ENCODE results near the gene PPP1R3G.
A peak's percentile ranks its signal among the peaks of the same experiment; 100 is the strongest.
"Not testable (repeated sequence)": the region's sequence is repeated elsewhere in the genome, so short reads cannot be mapped to it uniquely, and the experiment has no call there.

The PPP1R3G gene

DNA sequence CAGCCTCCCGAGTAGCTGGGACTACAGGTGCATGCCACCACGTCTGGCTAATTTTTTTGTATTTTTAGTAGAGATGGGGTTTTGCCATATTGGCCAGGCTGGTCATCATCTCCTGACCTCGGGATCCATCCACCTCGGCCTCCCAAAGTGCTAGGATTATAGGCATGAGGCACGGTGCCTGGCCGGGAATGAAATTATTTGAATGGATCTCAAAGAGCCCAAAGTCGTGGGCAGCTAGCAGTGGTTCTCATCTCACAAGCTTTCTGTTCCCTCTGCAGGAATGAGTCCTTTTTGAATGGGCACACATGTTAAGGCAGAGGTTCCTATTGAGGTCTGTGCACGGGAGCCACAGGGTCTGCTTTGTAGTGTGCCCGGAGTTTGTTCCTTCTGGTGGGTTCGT lies 34.9 kb downstream of the PPP1R3G start:
- DNase-seq (ENCODE audit: low spot score): no peak

DNA sequence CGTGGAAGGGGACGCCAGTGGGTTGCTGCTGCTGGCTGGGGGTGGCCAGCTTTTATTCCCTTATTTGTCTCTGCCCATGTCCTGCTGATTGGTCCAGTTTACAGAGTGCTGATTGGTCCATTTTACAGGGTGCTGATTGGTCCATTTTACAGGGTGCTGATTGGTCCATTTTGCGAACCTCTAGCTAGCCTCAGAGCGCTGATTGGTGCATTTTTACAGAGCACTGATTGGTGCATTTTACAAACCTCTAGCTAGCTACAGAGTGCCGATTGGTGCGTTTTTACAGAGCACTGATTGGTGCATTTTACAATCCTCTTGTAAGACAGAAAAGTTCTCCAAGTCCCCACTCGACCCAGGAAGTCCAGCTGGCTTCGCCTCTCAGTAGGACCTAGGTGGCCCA lies 35.4 kb downstream of the PPP1R3G start:
- not testable (repeated sequence) for DNase-seq (ENCODE audit: low spot score)

DNA sequence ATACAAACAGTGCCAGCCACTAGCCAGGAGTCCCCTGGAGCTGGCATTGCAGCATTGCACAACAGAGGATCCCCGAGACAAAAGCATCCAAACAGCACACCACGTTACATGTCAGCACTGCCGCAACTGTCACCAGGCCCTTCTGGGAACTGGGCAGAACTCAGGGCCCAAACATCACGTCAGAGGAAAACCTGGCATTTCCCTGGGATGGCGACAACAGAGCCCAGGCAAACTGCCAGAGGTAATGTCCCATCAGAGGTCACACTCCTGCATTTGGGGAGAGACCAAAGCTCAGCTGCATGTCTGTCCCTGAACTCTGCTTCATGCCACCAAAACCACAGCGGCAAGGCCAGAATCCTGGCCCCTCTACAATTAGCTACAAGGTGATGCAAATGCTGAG lies 36.3 kb downstream of the PPP1R3G start:
- no peak for DNase-seq (ENCODE audit: low spot score)

DNA sequence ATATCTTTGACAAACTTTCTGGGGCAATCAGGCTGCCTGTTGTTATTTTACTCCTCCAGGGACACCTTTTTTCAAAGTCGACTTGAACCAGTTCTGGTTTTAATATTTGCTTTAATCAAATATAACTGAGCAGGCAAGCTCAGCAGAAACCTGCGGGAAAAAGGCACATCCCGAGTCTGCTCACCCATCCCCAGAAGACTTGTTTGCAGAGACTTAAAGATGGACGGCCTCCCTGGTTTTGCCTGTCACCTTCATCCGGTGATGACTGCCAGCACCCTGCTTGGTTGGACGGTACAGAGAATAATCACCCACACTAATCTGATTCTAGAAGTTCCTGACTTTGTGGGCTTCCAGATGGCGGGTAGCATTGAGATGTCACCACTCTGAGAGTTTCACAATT lies 36.8 kb downstream of the PPP1R3G start:
- DNase-seq (ENCODE audit: low spot score): no peak

DNA sequence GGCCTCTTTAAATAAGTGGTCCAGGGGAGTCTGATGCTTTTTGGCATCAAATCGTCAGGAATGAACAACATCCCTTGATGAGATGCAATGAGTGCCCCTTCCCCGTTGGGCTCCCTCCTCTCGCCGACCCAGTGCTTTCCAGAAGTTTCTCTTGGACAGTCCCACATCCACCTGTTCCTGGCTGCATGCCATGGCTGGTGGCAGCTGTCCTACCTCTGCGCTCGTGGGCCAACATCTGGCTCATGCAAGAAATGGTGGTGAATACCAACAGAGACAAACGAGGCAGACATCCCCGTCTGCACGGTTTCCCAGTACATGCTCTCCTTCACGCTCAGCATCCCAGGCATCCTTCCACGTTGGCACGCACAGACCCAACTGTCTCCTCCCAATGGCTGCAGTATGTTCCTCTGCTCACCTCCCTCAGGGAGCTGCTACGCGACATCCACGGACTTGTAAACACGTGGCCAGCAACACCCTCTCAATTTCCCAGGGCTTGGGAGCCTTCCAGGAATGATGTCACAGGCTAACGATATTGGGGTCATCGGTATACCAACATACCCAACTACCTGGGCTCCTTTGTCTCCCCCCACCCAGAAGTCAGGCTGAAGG lies 37.5 kb downstream of the PPP1R3G start:
- DNase-seq (ENCODE audit: low spot score): no peak

DNA sequence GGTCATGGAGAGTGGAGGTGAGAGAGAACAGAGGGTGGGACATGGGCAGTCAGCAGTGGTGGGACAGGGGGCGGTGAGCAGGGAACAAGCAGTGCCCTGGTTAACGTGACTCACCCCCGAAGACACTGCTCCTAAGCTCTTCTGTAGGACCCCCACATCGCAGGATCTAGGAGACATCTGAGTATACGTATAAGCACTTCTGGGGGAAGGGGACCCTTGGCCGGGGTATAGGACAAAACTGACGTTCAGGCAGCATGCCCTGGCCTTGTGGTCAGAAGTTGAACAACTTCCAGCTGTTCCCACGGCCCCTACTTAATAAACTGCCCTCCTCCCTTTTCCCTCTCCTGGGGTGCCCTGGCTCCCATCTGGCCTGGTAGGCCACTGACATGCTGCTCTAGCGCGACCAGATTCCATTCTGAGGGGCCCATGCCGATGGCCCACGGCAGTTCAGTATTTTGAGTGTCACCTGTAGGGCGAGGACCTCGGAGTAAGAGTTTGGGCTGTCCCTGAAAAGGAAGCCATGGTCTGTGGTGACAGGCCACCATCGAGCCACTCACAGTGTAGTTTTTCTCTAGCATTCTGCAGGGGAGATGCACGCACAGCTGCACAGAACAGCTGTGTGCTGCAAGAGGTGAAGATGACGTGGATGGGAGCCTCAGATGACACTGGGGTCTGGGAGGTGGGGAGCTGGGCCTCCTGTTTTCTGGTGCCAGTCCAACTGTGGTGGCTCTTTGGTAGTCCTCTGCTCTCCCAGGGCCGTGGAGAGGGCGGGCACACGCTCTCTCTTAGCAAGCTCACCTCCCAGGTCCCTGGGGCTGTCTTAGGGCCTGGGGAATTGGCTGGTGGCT lies 38.4 kb downstream of the PPP1R3G start:
- no peak for DNase-seq (ENCODE audit: low spot score)

DNA sequence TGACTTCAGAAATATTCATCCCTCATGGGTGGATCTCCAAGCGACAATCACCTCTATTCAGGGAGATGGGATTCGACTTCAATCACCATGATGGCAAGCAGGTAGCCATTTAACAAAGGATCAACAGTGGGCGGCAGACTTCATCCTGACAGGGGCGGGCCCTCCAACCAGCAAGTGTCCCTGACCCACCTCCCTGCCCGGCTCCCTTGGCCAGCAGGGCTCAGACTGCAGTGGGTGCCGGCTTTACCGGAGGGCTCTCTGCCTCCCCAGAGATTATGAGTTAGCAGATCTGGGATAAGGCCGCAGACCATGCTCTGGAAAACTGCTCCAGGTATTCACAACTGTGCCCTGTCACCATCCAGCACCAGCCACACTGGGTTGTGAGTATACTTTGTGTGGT lies 39.4 kb downstream of the PPP1R3G start:
- DNase-seq (ENCODE audit: low spot score): no peak

DNA sequence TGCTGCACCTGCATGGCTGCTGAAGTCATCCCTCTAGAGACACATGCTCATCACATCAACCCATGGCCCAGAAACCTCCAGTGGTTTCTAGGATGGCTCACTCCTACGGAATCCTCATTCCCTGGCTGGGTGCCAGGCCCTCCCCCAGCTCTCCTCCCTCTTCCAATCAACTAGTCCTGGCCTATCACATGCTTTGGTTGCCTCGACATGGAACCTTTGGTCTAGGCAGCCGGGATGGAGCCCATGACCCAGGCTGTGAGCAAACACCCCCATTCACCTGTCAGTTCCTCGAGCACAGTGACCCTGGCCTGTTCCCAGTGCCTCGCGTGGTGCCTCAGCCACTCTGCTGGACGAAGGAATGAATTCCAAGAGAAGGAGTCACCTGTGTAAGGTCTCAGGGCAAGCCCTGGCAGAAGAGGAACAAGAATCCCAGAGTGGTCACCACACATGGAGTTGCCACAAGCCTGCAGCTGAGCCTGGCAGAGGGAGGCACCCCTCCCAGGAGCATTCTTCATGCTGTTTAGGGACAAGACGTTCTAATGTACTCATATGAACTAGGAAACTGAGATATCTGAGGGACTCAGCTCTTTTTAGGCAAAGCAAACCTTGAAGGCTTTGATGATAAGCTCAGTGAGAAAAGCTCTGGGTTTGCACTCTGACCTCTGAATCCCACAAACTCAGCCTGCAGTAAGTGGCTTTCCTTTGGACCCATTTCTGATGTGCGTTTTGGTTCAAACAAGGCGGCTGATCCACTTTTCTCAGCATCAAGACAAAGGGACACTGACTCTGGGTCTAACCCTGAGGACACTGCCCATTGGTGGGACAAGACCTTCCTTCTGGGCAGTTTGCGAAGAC lies 40.2 kb downstream of the PPP1R3G start:
- DNase-seq (ENCODE audit: low spot score): no peak

DNA sequence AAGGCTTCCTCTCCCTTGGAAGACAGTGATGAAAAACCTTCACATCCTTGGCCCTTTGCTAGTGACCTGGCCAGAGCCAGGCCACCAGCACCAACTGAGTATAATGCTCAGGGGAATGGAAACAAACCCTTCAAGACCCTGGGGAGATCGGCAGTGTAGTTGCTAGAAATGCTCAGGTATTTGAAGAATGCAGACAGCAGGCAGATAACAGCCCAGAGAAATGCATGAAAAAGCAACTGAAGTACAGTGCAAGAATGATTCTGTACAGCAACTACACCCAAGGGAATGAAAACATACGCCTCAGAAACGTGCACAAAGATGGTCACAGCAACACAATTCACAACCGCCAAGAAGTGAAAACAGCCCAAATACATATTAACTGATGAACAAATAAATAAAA lies 41.1 kb downstream of the PPP1R3G start:
- no peak for DNase-seq (ENCODE audit: low spot score)

DNA sequence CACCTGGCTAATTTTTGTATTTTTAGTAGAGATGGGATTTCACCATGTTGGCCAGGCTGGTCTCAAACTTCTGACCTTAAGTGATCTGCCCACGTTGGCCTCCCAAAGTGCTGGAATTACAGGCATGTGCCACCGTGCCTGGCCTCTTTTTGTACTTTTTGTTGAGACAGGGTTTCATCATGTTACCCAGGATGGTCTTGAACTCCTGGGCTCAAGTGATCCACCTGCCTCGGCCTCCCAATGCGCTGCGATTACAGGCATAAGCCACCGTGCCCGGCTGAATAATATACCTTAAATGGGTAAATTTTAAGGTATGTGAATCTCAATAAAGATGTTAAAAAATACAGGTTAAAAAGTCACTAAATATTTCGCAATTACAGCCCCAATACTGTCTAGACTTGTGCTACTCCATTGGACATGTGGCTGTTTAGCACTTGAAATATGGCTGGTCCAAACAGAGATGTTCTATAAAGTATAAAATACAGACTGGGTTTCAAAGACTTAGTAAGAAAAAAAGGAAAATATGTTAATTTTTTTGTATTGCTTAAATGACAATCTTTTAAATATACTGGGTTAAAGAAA lies 42.1 kb downstream of the PPP1R3G start:
- no peak for DNase-seq (ENCODE audit: low spot score)

DNA sequence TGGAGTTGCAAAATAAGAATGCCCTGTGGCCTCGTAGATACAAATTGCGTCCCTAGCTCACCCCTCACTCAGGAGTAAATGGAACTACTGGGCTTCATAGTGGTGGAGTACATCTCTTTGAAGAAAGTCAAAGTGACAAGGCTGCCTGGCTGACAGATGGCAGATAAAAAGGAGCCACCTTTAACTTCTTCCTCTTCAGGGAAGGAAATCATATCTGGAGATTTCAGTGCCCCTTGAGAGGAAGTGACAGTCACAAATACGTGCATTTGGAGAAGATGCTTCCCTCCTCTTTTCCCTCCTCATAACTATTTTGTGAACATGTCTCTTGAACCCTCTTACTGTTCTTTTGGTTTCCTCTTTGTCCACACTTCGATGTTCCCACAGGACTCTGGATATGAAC lies 43.2 kb downstream of the PPP1R3G start:
- no peak for DNase-seq (ENCODE audit: low spot score)

DNA sequence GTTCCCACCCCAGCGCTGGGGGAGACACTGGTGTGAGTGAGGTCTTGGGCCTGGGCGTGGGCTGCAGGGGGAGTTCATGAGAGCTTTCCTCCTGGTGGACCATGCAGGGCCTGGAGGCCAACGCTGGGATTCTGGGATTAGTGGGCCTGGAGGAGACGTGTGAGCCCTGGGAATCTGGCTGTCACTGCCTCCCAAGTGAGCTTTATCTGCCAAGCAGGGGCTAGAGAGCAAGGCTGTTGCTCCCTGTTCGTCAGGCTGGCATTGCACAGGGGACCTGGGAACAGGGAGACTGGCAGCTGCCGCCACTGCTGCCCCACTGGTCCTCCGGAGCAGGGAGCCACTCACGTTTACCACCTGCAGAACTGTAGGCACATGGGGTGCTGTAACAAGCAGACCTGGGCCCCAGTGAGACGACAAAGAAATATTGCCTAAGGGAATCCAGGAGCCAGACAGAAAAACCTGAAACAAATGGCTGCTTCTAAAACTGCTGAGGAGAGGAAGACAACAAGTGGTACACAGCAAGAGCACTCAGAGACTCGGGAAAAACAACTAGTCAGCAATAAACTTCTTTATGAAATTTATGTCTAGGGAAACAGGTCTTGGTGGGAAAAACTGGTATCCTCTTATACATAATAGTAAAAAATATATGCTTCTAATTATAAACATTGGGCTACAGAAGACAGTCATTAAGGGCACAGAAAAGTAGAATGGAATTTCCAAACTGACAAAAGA lies 45.2 kb downstream of the PPP1R3G start:
- no peak for DNase-seq (ENCODE audit: low spot score)

DNA sequence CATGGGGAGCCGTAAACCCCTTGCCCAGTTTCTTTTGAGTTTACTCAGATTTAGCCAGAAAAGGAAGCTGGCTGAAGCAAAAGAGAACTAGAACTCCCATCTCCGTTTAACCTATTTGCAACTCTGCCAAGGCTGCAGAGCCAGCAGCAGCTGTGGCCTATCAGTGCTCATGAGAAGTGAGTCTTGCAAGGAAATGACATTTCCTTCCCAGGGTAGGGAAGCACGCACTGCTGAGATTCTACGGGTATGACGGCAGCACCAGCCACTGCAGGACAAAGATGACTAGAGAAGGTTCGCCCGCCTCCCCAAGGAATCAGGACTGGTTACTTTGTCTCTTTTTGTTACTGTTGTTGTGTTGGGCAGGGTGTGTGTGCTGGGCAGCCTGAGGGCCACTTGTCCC lies 47.6 kb downstream of the PPP1R3G start:
- no peak for DNase-seq (ENCODE audit: low spot score)

DNA sequence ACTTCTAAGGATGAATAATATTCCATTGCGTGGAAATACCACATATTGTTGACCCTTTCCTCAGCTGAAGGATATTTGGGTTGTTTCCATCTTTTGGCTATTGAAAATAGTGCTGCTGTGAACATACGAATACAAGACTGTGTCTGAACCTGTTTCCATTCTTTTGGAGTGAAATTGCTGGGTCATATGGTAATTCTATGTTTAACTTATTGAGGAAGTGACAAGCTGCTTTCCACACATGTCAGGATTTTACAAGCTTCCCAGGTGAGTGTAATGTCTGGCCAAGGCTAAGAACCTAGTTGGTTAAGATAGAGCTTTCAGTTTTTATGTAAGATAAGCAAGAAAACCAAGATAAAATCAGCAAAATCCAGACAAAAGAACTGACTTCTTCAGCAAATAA lies 48.8 kb downstream of the PPP1R3G start:
- DNase-seq (ENCODE audit: low spot score): no peak

DNA sequence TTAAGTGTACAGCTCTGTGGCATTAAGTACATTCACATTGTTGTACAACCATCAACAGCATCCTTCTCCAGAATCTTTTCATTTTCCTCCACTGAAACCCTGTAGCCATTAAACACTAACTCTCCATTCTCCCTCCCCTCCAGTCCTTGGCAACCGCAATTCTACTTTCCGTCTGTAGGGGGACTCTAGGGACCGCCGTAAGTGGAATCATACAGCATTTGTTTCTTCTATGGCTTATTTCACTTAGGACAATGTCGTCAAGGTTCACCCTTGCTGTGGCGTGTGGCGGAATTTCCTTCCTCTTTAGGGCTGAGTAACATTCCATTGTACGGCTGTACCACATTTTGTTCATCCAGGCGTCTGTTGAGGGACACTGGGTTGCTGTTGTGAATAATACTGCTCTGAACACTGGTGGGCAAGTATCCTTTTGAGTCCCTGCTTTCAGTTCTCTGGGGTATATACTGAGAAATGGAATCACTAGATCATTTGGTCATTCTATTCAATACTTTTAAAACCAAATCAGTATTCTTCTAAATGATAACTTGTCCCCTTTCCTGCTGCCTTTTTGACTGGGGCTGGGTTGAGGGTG lies 50.7 kb downstream of the PPP1R3G start:
- peak; percentile 36 for DNase-seq (ENCODE audit: low spot score)

DNA sequence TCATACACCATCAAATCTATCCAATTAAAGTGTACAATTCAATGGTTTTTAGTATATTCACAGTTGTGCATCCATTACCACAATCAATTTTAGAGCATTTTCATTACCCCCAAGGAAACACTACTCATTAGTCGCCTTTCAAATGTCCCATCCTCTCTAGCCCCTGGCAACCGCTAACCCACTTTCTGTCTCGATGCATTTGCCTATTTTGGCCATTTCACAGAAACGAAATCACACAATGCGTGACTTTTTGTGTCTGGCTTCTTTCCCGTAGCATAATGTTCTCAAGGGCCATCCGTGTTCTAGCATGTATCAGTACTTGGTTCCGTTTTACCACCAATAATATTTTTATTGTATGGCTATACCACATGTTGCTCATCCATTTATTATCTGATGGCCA lies 51.7 kb downstream of the PPP1R3G start:
- no peak for DNase-seq (ENCODE audit: low spot score)

Data from CD4-positive, alpha-beta T cell treated with Interleukin-15 for 4 hours (primary cell).